IPS-11a (cell line): ENCODE results near the gene REXO1.

ENCODE experiments used
- H3K4me3 ChIP-seq: one replicate; pipeline ENCODE4 v1.5.1; 2013; ENCODE audit warnings: low read depth, low read length, control low read depth

Gene REXO1

DNA sequence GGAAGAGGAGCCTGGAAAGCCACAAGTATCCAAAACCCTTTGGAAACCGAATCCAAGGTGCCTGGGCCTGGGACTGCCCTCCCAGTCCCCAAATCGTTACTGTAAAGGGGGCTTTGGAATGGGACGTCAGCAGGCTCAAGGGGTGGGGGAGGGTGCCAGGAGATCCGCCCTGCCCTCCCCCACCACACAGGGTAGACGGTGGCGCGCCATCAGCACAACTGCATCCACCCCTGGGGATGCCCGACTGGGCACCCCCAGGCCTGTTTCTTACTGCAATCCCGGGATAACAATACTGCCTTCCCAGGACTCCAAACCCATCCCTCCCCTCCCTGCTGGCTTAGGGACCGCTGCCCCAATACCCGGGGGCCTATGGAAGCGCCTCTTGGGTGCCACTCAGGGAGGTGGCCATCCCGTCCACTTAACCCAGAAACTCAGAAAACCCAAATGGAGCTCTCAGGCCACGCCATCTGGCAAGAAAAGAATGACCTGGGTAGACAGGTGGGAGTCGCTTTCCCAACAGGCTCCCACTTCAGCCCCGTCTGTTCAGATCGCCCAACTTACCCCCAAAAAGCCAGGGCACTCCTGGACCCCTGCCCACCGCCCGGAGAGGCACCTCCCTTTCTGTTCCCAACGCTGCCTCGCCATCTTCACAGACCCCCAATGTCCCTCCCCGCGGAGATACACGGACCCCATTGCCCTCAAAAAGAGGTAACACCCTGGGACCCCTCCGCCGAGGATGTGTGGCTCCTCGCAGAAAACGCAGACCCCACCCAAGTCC is 12.7 kb upstream of the REXO1 start:
- peak overlapping the region; percentile 62 for H3K4me3 ChIP-seq

DNA sequence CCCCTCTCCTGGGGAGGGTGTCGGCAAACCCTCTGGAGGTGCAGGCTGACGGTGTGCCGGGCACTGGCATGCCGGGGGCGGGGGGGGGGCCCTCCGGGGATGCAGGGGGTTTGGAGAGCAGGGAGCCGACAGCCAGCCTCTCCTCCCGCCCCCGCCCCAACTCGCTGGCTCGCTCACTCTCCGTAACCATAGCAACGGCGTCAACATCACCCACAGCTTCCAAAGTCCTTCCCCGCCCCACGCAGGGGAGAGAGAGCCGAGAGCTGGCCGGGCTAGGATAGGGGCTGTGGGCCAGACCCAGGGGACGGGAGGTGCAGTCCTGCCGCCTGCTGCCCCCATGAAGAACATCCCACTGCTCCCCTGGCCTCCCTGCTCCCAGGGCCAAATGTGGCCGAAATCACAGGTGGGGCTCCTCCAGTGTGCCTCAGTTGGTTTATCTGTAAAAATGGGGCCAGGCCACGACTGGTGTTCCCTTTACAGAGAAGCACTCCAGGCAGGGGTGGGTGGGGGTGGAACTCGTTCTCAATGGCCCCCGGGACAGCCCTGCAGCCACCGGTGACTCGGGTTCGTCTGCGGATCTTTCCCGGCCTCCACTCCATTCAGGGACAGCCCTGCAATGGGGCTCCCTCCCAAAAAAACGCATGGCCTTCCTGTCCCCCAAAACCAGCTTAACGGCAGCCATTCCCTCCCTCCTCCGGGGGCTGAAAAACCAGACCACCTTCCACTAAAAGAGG is 11.9 kb upstream of the REXO1 start:
- H3K4me3 ChIP-seq, result peak overlapping the region; percentile 1

DNA sequence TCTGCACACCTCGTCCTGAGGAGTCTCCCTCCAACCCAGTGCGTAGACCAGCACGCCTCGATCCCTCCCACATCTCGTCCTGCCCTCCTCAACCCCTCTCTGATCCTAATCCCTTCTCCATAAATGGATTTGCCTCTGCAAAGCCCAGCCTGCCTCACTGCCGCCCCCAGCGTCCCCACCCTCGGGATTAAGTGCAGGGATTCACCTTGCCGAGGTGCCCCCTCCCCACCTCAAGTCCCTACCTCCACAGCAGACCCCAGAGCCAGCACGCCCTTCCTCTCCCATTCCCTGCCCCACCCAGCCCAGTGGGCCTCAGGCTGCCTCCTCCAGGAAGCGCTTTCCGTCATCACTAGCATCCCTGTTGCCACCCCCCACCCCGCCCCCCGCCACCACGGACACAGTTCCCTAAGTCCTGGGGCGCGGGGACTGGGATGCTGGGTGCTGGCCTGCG is 11.1 kb upstream of the REXO1 start:
- no peak overlapping the region for H3K4me3 ChIP-seq

DNA sequence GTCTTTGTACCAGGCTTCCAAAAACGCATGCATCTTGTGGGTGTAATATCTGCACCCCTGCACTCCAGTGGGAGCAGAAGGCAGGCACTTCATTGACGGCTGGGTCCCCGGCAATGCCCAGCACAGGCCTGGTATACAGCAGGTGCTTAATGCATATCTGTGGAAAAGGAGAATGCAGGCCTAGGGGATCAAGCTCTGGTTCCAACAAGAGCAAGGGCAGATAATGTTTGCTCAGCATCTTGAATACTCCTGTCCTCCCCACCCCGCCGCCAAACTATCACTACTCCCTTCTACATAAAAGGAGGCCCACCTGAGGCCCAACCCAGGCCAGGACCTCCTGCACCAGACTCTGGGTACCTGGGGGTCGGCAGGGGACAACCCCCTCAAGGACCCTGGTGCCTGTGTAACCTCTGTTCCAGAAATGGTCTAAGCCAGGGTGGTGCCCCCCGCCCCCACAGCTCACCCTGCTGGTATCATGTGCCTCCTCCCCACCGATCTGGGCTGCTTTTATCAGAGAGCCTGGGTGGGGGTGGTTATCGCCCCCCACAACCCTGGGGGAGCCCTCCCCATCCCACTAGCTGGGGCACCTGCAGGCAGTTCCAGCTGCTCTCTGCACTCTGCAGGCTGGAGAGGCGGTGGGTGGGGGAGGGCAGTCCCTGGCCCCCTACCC is 10.3 kb upstream of the REXO1 start:
- no peak overlapping the region for H3K4me3 ChIP-seq

DNA sequence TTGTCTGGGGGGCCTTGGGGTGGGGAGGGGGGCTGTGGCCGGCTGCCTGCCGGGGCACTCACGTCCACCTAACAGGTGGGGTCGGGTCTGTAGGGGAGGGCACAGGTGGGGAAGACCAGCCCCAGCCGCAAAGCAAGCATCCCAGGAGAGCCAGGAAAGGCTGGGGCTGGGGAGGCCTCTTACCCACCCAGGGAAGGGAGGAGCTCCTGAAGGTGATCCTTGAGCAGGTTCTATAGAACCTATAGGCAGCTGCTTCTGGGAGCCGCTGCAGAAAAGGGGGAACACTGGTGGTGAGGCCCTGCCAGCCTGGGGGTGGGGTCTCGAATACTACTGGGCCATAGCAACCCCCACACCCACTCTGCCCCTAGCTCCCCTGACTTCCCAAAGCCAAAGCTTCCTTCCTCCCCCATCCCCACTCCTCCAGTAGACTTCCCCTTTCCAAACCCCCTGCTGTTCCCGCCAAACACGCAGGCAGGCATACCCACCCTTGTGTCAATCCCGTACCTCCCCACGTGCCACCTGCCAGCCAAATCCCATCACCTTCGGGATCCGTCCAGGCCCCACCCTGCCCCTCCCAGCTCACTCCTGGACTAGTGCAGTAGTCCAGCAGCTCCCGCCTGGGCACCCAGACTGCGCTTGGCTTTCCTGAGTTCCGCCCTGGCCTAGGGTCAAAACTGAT is 9.5 kb upstream of the REXO1 start:
- peak overlapping the region; percentile 27 for H3K4me3 ChIP-seq

DNA sequence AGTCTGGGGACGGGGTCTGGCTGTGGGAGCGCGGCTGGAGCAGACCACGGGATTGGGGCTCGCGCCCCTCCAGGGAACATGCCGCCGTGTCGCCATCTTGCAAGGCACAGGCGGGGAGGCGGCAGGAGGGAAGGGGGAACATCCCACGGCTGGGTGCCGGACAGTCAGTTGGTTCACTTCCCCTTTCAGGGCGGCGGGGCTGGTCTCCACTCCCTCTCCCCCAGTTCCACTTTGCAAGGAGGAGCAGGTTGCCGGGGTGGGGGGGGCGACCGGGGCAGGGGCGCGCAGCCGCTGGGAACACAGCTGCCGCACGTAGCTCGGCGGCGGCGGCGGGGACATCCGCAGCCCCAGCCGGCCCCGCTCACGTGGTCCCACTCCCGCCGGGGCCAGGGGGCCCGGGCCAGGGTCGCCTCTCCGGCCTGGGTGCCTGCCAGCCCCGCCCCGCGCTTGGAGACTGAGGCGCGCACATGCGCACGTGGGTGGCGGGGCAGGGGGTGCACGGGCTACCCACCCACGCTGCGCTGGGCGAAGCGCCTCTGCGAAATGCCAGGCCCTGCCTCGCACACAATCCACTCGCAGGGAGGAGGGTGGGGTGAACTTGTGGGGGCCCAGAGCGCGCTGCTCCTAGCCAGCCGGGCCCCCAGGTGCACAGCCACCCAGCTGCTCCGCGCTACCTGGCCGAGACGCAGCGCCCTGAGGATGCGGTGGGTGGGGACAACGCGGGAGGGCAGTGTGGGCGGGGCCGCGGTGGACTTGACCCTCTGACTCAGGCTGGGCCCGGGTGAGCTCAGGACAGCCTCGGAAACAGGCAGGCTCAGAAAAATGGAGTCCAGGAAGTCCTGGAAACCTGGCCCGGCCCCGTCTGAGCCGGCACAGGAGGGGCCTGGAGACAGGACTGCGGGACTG is 8.7 kb upstream of the REXO1 start:
- peak overlapping the region; percentile 27 for H3K4me3 ChIP-seq

DNA sequence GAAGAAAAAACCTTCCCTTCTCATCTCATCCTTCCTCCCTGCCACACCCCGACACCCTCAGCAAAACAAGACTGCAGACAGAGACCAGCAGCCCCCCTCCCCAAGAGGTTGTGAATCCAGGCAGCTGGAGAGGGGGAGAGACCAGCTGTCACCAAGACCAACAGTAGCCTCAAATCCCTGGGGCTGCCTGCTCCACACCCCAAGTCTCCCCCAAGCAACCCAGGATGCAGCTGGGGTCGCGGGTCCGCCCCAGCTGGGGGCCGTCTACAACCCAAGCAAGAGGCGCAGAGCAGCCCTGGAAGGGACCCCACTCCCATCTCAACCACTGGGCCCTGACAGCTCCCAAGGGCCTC is 8.0 kb upstream of the REXO1 start:
- no peak overlapping the region for H3K4me3 ChIP-seq

DNA sequence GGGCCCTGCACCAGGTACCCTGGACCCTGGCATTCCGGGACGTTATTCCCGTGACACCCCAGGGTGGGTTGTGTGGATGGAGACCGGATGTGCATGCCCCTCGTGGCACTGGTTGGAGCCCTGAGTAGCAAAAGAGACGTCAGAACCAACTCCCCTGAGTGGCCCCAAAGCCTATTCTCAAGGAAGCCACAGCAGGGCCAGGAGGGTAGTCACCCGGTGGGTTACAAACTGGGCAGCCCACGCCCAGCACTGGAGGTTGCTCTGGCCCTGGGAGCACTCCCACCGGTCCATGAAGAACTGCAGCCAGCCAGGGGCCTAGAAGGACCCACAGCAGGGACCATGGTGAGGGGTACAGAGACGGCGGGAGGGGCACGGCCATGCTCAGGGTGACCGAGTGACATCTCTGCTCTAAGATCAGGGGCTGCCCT is 7.6 kb upstream of the REXO1 start:
- H3K4me3 ChIP-seq, result no peak overlapping the region

DNA sequence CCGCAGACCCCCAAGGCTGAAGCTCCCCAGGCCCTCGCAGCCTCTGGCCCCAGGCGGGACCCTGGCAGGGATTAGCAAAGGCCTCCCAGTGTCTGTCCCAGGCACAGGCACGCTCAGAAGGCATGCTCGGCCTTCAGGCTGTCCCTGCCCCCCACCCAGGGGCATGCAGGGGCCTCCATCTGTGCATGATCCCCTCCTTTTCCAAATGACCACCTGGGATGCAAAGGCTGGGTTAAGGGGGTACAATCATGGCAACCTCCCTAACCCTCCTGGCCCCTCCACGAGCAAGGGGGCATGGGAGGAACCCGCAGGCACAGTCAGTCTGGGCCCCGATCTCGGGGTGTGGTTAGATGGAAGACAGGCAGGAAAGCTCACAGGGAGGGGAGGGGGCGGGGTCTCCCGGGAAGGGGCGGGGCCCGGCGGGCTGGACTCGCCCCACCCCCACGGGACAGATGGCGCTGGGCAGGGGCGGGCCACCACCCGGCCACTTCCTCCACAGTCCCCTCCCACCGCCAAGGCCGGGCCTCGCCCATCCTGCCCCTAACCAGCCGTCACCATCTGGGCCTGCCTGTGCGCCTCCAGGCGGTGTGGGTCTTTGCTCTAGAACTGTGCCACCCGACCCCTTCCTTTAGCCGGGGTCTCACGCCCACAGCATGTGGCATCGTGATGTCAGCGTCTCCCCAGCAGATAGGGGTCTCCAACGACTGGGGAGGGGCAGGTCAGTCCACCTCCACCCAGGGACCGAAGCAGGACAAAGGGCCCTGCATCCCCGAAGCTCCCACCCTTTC is 7.0 kb upstream of the REXO1 start:
- H3K4me3 ChIP-seq, result no peak overlapping the region

DNA sequence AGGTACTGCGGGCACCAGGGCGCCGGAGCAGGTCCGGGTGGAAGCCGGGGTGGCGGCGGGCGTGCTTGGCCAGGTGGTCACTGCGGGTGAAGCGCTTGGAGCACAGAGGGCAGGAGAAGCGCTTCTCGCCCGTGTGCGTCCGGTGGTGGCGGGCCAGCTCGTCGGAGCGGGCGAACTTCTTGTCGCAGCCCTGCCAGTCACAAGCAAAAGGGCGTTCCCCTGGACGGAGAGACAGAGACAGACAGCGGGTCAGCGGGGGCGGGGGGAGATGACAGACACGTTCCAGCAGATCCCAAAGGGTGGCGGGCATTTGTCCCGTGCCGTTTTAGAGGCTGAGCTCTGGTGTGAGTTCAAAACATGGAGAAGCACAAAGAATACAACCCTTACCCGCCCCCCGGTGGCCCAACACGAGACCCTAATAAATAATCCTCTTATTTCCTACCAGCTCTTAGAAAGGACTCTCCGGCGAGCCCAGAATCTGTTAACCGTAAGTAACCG is 6.3 kb upstream of the REXO1 start:
- H3K4me3 ChIP-seq, result no peak overlapping the region

DNA sequence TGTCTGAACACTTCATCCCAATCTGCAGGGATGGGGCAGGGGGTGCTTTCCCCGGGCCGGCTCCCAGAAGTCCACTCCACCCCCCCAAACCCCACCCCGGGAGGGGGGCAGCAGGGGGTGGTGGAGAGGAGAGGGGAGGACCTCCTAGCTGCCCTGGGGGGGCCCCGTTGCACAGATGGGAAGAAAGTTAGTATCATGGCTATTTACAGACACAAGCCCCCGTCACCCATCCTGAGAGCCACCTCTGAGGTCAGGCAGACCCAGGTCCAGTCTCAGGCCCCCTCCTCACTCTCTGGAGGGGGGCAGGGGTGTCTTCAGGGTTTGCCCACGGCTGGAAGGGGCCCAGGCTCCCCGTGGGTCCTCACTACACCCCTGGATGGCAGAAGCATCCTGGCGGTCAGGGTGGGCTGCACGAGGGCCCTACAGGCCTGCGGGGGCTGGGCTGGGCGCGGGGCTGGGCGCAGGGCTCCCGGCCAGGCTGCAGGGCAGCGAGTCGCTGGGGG is 5.8 kb upstream of the REXO1 start:
- H3K4me3 ChIP-seq, result no peak overlapping the region

DNA sequence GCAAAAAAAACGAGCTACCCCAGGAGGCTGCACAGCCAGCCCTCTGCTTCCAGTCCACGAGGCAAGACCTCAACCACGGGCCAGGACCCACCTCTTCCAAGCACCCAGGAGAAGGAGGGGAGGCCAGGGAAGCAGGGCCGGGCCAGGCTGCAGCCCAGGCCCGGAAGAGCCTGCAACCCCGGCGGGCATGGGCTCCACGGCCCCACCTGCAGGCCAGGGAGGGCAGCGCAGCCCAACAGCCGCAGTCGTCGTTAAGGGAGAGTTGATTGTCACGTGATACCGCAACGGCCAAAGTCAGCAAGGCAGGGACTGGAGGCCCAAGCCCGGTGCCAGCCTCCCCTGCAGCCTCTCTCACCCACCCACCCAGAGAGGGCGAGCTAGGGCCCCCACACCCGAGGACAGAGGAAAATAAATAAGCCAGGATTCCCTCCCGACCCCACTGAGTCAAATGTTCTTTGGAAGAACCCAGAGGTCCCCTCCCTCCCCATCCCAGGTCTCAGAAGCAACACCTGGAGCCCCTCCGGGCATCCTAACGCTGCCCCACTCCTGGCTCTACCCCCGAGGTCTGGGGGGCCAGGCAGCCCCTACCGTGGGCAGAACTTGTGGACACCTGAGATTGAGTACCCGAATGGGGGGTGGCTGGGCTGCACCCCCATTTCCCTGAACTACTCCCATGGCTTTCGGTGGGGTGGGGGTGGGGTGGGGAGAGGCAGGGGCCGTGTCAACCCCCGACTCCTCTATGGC is 5.2 kb upstream of the REXO1 start:
- H3K4me3 ChIP-seq, result no peak overlapping the region

DNA sequence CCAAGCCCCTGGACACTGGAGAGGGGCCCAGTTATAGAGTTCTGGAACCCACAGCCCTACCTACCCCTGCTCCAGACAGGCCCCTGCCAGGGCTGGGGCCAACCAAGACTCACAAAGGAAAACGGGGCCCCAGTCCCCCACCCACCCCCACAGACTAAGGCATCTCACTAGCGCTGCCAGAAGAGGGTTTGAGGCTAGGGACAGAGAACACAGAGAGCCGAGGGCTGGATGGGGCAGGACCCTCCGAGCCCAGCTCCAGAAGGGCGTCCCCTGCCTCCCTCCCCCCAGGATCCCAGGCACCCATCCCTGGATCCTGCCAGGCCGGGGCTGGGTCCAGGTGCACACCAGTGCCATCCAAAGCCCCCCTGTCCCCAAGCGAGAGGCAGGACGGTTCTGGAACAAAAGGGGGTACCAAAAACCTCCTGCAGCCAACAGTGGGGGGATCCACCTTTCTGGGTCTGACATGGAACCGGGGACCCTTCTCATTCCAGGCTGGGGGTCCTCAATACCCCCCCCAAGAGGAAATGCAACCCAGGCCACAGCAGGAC is 4.4 kb upstream of the REXO1 start:
- no peak overlapping the region for H3K4me3 ChIP-seq

DNA sequence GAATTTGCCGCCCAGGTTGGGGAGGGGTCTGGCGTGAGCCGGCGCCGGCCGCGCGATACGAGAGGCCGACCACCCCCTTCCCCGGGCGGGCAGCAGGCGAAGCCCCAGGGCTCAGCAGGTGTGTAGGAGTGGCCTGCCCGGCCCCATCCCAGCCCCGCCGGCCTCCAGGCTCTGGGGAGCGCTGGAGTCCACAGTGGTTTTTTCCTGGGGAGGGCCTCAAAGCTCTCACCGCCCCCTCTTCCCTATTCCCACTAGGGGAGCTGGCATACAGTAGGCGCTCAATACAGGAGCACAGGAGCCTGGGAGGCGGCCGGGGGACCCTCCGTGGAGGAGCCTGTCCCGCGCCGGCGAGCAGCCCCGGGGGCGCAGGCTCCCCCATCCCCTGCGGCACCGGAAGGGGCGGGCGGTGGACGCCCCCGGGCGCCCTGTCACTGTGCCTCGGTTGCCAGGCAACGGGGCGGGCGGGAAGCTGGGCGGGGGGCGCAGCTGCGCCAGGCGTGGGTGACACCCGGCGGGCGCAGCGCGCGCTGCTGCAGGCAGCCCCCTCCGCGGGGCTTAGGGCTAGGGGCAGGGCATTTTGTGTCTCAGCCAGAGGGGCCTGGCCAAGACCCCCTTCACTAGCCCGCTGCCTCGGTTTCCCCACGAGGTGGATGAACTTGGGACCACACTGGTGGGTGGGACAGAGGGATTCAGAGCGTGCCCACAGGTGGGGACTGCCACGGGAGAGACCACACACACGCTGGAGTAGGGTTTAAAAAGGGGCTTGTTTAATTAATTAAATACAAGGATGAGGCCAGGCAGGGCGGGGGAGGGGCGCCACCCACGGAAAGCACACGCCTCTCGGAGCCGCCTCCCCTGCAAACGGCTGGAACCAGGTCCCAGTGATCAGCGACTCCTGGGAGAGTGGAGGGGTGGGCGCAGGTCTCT is 3.6 kb upstream of the REXO1 start:
- no peak overlapping the region for H3K4me3 ChIP-seq

DNA sequence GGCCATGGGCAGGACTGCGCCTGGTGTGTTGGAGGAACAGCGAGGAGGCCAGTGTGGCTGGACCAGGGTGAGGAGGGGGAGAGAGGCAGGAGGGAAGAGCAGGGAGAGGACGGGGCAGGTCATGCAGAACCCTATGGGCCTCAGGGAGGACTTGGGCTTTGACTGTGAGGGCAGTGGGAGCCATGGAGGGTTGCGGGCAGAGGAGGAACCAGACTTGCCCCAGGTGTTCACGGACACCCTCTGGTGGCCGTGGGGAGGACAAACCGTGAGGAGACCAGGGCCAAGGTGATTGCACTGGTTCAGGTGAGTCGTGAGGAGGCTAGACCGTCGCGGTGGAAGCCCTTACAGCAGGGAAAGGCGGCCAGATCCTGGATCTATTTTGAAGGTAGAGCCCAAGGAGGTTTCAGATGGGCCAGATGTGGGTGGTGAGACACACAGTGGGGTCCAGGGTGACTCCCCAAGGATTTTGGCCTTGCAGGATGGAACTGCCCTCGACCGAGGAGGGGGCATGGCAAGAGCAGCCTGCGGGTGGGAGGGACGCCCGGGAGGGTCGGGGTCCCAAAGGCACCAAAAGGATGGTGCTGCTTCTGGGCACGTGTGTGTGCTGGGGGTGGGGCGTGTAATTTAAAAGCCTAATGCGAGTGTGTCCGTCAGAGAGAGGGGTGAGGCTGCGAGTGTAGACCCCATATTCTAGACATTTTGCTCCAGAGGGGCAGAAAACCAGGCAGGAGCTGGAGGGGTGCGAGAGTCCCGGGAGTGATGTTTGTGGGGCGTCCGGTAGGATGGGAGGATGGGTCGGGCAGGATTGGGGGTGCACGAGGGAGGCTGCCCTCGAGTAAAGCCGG is 2.7 kb upstream of the REXO1 start:
- H3K4me3 ChIP-seq, result no peak overlapping the region

DNA sequence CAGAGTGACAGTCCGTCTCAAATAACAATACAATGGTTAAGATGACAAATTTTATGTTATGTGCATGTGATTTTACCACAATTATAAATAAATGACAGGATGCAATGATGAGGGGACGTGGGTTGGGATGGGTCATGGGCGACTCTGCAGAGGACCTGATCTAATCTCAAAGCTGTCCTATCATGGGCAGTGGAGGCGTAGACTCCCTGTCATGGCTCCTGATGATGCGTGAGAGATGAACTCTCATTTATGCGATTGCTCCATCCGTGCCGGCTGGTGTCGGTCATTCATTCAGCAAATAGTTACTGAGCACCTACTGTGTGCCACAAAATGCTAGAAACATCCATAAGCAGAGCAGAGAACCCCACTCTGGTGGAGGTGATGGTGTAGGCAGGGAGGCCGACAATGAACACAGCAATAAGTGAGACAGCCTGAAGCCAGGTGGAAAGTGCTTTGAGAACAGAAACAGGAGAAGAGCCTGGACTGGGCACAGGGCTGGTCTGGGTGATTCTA is 1.7 kb upstream of the REXO1 start:
- H3K4me3 ChIP-seq, result no peak overlapping the region
